ENCODE results near the gene ST6GALNAC6.

DNA sequence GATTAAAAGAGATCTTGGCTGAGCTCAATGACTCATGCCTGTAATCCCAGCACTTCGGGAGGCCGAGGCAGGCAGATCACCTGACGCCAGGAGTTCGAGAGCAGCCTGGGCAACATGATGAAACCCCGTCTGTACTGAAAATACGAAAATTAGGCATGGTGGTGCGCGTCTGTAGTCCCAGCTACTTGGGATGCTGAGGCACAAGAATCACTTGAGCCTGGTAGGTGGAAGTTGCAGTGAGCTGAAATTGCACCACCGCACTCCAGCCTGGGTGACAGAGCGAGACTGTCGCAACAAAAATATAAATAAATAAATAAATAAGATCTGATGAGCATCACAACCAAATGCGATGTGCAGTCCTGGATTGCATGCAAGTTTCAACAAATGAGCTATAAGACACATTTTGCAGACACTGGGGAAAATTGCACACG lies 36.2 kb downstream of the ST6GALNAC6 start:
- TF ChIP-seq, protein P1, sequence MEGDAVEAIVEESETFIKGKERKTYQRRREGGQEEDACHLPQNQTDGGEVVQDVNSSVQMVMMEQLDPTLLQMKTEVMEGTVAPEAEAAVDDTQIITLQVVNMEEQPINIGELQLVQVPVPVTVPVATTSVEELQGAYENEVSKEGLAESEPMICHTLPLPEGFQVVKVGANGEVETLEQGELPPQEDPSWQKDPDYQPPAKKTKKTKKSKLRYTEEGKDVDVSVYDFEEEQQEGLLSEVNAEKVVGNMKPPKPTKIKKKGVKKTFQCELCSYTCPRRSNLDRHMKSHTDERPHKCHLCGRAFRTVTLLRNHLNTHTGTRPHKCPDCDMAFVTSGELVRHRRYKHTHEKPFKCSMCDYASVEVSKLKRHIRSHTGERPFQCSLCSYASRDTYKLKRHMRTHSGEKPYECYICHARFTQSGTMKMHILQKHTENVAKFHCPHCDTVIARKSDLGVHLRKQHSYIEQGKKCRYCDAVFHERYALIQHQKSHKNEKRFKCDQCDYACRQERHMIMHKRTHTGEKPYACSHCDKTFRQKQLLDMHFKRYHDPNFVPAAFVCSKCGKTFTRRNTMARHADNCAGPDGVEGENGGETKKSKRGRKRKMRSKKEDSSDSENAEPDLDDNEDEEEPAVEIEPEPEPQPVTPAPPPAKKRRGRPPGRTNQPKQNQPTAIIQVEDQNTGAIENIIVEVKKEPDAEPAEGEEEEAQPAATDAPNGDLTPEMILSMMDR (IDR thresholded peaks at IDR 0.05) = no peak
- no peak for TF ChIP-seq POLR2A (IDR thresholded peaks at IDR 0.05)

All from sigmoid colon (tissue), 3 donors.